NCI-H1694 treated with DMSO at 0.1 percent for 48 hours (cell line): Measurements from ENCODE around the gene CXCL12.

Source experiments
- DNase-seq: peaks from one replicate; lab custom pipeline; 2025; lab: John Stamatoyannopoulos, UW

CXCL12 gene

DNA sequence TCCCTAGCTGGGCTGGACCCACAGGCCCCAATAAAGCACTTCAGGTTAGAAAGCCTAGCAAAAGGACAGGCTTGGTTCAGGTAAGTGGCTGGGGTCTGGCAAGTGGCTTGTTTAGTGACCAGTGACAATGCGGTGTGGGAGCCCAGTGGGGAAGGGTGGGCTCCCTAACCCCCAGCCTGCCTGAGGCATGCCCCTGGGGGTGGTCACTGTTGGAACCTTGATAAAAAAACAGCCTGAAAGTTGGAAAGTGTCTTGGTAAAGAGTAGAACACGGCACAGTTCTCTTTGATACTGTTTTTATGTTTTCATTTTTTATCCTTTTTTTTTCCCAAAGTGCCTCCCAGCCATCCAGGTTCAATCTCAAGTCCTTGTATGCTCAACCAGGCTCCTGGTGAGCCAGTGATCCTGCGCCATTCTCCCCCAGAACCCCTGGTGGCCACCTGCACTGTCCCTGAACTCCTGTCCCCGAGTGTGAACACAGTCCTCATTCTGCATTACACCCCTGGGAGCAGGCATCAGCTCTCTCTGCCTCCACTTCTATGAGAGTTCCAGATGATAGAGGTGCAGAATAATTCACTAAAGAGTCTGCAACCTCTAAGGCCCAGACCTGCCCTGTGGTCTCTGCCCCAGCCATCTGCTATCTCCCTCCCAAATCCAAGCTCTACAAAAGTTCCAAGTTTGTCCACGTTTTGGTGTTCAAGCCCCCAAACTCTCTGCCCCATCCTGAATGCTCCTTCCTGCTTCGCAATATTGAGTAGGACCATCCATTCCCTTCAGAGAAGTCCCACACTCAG, 15.0 kb upstream of the CXCL12 start:
- no peak for DNase-seq

DNA sequence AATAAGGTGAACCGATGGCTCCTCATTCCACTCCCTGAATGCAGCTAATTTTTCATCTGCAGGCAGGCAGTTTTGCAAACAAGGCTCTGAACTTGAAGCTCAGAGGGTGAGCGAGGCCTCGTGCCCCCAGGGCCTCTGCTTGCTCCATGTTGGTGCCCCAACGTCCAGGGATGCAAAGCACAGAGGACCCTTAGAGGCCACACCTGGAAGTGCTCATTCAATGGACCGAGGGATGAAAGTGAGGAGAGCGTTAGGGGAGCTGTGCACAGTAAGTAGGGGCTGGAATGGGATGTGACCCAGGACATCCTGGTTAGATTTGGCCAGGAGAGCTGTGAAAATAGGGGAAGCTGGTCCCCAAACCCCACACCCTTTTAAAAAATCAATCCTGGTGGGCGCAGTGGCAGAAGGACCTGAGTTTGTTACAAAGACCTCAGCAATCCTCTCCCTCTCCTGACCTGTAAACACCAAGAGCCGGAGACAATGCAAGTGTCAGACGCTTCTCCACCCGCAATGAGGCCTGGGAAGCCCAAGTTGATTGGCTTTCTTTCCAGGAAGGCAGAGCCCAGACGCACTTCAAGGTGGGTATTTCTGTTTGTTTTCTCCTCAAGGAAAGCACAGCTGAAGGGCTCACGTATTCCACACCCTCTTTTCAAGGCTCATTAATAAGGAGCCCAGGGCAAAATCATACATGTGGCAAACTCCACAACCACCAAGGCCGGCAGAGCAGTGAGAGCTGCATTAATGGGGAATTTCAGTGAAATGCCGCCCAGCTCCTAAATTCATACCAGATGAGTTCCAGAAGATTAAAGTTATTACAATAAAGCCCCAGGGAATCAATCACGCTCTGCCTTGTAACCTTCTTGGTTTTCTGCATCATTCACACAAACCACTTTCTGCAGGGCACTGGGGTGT, 14.1 kb upstream of the CXCL12 start:
- no peak for DNase-seq

- no peak for DNase-seq
Observed at GRCh38 chr10:44398271-44398670, 13.4 kb upstream of the CXCL12 start.

- DNase-seq: no peak
Observed at GRCh38 chr10:44397476-44398225, 12.8 kb upstream of the CXCL12 start.

- DNase-seq: no peak
Observed at GRCh38 chr10:44396671-44397191, 11.8 kb upstream of the CXCL12 start.

DNA sequence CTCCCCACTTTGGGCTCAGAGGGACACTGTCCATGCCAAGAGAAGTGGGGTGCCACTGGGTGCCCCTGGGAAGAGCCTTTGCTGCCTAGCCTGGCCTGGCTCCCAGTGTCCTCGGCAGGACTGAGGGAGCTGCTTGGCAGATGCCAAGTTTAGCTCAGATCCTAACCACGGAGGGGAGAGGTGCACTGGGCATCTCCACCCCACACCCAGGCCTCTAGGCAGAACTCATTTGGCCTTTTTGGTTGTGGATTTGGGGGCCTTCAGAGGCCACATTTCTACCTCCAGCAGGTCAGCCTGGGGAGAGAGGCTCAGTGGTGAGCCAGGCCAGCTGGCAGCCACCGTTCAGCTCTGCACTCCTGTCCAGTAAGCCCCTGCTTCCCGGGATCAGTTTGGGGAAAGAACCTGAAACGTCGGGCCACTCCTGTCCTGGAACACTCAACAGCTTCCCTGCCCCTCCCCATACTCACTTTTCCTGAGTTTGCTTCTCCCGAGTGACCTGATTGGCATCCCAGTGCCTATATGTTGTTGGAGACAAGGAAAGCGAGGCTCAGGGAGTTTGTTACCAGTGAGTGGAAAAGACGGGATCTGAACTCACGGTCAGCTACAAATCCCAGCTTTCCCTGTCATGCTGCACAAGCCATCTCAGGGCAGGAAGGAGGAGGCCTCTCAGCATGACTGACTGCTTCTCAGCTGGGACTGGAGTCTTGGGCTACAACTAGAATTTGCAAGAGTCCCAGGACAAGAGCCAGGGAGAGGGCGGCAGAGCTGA, 11.2 kb upstream of the CXCL12 start:
- no peak for DNase-seq

- no peak for DNase-seq
Observed at GRCh38 chr10:44395396-44395795, 10.5 kb upstream of the CXCL12 start.

DNA sequence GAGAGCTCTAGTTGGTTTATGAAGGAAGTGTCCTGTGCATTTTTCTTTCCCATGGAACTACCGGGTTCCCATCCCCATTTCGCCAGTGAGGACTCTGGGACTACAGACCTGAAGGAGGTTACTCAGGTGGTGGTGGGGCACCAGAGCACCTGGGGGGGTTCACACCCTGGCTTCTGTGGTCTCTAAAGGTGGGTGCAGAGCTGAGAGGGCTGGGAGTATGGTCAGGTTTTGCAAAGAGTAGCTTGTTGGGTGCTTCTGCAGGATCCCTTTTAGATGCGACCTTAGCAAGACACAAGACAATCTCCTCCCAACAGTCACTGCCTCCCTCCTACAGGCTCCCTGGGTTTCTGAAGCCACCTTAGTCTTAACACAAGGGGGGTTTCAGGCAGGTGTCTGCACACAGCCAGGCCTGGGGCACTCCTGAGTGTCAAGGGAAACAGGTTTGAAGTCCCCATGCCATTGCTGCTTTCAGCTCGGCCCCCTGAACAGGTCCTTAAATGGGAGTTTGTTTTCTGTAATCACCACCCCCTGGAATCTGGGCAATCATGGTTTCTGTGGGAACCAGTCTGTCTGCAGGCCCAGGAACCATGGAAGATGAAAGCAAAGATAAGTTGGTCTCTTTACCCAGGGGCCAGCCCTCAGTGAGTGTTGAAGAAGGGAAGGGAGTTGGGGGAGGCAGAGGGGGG, 9.9 kb upstream of the CXCL12 start:
- no peak for DNase-seq

DNA sequence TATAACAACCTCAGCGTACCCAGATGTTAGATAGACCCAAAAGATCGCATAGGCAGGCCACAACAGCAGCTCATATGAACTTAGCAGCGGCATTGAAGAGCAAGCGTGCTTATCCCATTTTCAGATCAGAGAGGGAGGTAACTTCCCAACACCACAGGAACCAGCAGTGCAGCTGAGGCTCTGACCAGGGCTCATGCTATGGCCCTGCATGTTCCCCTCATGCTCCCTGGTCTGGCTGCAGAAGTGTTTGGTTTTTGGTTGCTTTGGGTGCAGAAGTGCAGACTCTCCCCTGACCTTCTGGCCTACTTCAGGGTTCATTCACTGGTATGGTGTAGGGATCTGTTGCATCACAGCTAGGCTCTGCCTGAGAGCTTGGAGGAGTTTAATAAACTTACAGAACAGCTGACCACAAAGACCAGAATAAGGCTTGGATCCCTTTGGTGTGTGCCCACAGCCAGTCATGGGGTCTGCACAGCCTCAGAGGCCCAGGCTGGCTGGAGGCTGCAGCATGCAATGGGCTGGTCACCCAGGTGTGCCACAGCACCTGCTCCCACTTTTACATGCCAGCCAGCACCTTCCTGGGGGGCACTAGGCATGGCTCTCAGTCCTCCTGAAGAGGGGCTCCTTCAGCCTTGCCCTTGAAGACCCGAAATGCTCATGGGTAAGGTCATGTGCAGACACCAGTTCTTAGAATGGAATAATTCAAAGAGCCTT, 9.1 kb upstream of the CXCL12 start:
- DNase-seq: no peak

DNA sequence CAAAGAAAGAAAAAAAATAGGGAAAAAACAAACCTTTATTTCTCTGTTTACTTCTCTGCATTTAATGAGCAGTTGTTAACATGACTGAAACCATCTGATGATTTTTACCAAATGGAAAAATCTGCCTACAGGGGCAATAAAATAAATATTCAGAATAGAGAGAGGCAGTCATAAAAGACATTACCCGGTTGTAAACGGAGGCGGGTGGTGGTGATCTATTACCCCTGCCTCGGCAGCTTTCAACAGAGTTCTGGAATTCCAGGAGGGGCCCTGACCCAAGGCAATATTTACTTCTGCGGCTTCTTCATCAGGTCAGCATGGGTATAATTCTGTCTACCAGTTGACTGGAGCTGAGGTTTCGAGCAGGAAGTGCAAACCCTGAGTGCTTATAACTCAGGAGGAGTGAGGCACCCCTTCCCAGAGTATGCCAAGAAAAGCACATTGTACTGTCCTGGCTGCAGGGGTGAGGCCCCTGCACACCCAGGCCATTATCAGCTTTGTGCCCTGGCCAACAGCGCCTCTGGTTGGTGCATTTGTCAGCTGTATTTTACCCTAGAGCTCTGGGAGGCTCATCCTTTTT, 8.2 kb upstream of the CXCL12 start:
- no peak for DNase-seq

DNA sequence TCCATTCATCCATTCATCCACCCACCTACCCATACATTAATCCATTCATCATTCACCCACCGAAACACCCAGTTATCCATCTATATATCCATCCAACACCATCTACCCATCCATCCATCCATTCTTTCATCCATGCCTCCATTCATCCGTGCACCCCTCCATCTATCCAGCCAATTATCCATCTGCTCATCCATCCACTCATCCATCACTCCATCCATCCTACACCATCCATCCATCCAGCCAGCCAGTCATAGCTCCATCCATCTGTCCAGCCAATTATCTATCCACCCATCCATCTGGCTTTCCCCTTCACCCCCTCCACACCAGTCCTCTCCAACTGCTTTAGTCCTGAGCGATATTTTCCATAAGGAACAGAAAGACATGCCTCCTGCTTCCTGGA, 7.5 kb upstream of the CXCL12 start:
- no peak for DNase-seq

DNA sequence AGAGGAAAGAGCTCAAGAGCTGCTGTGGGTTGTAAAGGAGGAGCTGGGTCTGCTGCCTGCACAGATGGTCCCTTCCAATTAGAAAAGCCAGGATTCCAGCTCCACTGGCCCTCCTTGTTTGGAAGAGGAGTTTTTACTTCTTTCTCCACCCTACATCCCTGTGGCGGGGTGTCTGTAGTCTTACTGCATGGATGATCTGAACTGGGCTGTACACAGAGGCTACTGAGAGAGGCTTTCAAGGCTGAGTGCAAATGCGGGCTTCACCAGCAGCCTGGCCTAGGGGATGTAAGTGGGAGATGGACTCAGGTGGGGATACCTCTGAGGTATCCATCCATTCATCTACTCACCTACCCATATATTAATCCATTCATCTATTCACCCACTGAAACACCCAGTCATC, 7.1 kb upstream of the CXCL12 start:
- no peak for DNase-seq

- no peak for DNase-seq
Observed at GRCh38 chr10:44390585-44391072, 5.7 kb upstream of the CXCL12 start.

GRCh38 chr10:44389556-44389955, 4.7 kb upstream of the CXCL12 start:
- no peak for DNase-seq

DNA sequence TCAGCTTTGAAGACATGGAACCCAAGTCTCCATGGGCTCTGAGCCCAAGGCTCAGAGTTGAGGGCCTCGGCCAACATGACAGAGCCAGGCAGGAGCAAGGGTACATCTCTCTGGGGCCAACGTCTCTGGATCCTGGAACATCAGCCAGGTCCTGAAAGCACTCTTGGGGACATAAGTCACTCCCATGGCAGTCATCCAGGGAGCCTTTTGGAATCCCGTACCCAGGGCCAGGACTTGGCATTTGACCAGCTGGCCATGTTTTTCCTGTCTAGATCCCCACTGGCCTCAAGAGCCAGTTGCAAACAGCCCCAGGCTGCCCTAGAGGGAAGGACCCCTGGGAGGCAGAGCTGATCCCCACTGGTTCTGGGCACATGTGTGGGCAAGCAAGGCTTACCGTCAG, 4.3 kb upstream of the CXCL12 start:
- DNase-seq: no peak

- no peak for DNase-seq
Observed at GRCh38 chr10:44388641-44389040, 3.7 kb upstream of the CXCL12 start.

- no peak for DNase-seq
Observed at GRCh38 chr10:44387853-44388251, 3.0 kb upstream of the CXCL12 start.

- no peak for DNase-seq
Observed at GRCh38 chr10:44386546-44387052, 1.7 kb upstream of the CXCL12 start.

DNA sequence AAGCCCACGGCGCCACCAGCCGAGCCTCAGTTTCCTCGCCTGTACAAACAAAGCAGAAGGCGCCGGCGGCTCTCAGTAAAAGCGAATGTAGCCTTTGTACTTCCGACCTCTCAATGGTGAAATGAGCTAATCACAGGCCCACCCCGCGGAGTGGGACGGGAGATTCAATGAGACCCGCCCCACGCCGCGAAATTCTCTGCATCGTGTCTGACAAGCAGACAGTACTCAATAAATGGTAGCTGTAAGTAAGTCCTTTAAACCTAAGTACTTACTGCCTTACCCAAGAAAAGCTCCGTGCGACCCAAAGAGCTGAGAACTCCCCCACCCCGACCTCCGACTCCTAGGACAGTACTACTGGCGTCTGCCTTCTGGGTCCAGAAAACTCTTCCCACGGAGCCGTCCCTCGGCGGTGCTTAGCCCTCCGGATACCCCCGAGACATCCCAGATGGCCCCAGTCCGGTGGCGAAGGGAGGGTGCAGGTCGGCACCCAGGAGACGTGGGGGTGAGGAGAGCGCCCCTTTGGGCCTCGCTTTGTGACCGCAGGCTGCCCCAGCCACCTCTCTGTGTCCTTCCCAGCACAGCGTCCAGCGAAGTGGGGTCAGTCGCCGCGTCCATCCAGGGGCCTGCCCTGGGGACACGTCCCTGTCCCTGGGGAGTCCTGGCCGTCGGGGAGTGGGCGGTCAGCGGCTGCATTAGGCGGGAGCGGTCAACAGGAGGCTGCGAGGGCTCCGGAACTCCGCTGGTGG, 972 bp upstream of the CXCL12 start:
- DNase-seq: no peak
